HG03575 (cell line): ENCODE data around the gene LEMD2.

Source experiments
- ATAC-seq: cut with Tn5 transposase; IDR thresholded peaks from one replicate; pipeline ENCODE4 v1.9.1; 2021; ENCODE audit not compliant: unreplicated experiment, insufficient number of reproducible peaks, low FRiP score; ENCODE audit errors: extremely low read depth

The LEMD2 gene

GRCh38 chr6:33779290-33779689 is 9.6 kb downstream of the LEMD2 start:
- ATAC-seq = no peak

GRCh38 chr6:33778444-33779121 is 10.3 kb downstream of the LEMD2 start:
- no peak for ATAC-seq

- ATAC-seq = no peak
These were observed 11.2 kb downstream of the LEMD2 start for GRCh38 chr6:33777398-33778388.

- no peak for ATAC-seq
These were observed 12.2 kb downstream of the LEMD2 start for GRCh38 chr6:33776764-33777163.

- no peak for ATAC-seq
These were observed 12.7 kb downstream of the LEMD2 start for GRCh38 chr6:33776186-33776585.

GRCh38 chr6:33774774-33775173 is 14.2 kb downstream of the LEMD2 start:
- no peak for ATAC-seq

GRCh38 chr6:33772902-33773472 is 15.9 kb downstream of the LEMD2 start:
- ATAC-seq = no peak

GRCh38 chr6:33772082-33772830 is 16.7 kb downstream of the LEMD2 start:
- no peak for ATAC-seq

GRCh38 chr6:33771146-33772081 is 17.5 kb downstream of the LEMD2 start:
- no peak for ATAC-seq

- ATAC-seq = no peak
These were observed 18.1 kb downstream of the LEMD2 start for GRCh38 chr6:33770833-33771145.

- no peak for ATAC-seq
These were observed 18.7 kb downstream of the LEMD2 start for GRCh38 chr6:33770124-33770832.

GRCh38 chr6:33769248-33769821 is 19.6 kb downstream of the LEMD2 start:
- no peak for ATAC-seq

GRCh38 chr6:33768644-33769120 is 20.2 kb downstream of the LEMD2 start:
- ATAC-seq = no peak

- no peak for ATAC-seq
These were observed 21.7 kb downstream of the LEMD2 start for GRCh38 chr6:33766921-33767907.

- ATAC-seq = no peak
These were observed 23.6 kb downstream of the LEMD2 start for GRCh38 chr6:33765368-33765767.

- ATAC-seq = no peak
These were observed 24.9 kb downstream of the LEMD2 start for GRCh38 chr6:33764036-33764435.
